Stimulated activated CD8-positive, alpha-beta memory T cell treated with anti-CD3 and anti-CD28 coated beads, Interleukin-15, amount 100 ng/mL, for 24 hours (primary cell): ENCODE results near the gene RIPPLY2.

Source experiments
- DNase-seq: peaks from one replicate; pipeline ENCODE4 v3.0.0-alpha.2; 2020; ENCODE audit warnings: low read depth

RIPPLY2 gene

DNA sequence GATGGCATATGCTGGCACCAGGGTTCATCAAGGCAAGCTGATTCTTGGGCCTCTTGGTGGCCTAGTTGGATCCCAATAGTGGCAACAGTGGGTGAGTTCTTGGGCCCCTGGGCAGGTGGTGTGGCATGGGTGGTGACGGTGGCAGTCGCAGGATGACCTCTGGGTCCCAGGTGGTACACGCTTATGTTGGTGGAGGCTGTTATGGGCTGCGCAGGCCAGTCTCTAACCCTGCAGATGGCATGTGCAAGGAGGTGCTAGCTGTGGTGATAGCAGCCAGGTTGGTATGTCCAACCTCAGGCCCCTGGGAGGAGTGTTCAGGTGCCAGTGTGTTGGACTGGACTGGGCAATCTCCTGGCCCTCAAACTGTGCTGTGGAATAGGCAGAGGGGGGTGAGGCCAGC, 52.5 kb downstream of the RIPPLY2 start:
- no peak for DNase-seq
